ENCODE measurements around the gene IGFL2. TPM values are rescaled to one million over a fixed set of nuclear protein-coding genes. Genes with fewer than 3 reads are reported as not detected.

IGFL2 gene
- total RNA-seq, 1 experiment from 2014 or later: not detected

GRCh38 chr19:46210669-46211068 is 62.6 kb downstream of the IGFL2 start:
- CTCF ChIA-PET: interaction anchor here (0.5 to 1.7 kb wide), 5 partner anchors 12 to 1092 kb away, joined by 3 to 6 read pairs (median 4); no protein-coding TSS in a partner anchor
- DNase-seq: peak; percentile 51
- no TSS peak for BruUV-seq (replicated peaks)
- intact Hi-C loops (cut with micrococcal nuclease; ENCODE audit: unreplicated experiment): no loop called here
- H3K4me1 Mint-ChIP-seq (ENCODE audit: low read depth, unreplicated experiment): peaks cover 48% of the 10 kb centered on the region
- H3K9me3 Mint-ChIP-seq (ENCODE audit: low read depth, unreplicated experiment): no peaks in the 10 kb centered on the region
- H3K27ac Mint-ChIP-seq (ENCODE audit: unreplicated experiment): peak overlapping the region; percentile 75
- TF ChIP-seq CTCF (IDR thresholded peaks at IDR 0.05; ENCODE audit: unreplicated experiment): no peak
- peaks cover 36% of the 10 kb centered on the region for H3K27me3 Mint-ChIP-seq (ENCODE audit: unreplicated experiment)
- H3K36me3 Mint-ChIP-seq (ENCODE audit: insufficient read depth, unreplicated experiment): peaks cover 12% of the 10 kb centered on the region
- H3K4me3 Mint-ChIP-seq (ENCODE audit: low read depth, unreplicated experiment): peak overlapping the region; percentile 43

Other genes with a start within 250 kb of the IGFL2 start
- 11.9 and 13.1 TPM in 2 replicates for gene MYPOP, start 245.6 kb upstream of the IGFL2 start, total RNA-seq (2022)
- not detected in 2 replicates for gene NANOS2, start 233.5 kb upstream of the IGFL2 start, total RNA-seq (2022)
- not detected in 2 replicates for gene NOVA2, start 174.4 kb upstream of the IGFL2 start, total RNA-seq (2022)
- 31.0 and 32.7 TPM in 2 replicates for gene CCDC61, start 152.8 kb upstream of the IGFL2 start, total RNA-seq (2022)
- not detected in 2 replicates for gene PGLYRP1, start 125.2 kb upstream of the IGFL2 start, total RNA-seq (2022)
- not detected in 2 replicates for gene IGFL4, start 107.2 kb upstream of the IGFL2 start, total RNA-seq (2022)
- gene IGFL3, start 23.6 kb upstream of the IGFL2 start, total RNA-seq (2022): not detected in 2 replicates
- gene IGFL1, start 81.5 kb downstream of the IGFL2 start, total RNA-seq (2022): not detected in 2 replicates
- gene HIF3A, start 148.8 kb downstream of the IGFL2 start, total RNA-seq (2022): 0.68 and 1.7 TPM in 2 replicates
- gene PPP5C, start 198.8 kb downstream of the IGFL2 start, total RNA-seq (2022): 124 and 128 TPM in 2 replicates